Loucy (cell line): ENCODE data around the gene LTB.

Experiments used
- H2AFZ ChIP-seq: fragments of 200-600 bp; sonication (generic); 2 replicates; pipeline ENCODE4 v1.6.0; 2016; ENCODE audit warnings: antibody characterized with exemption, mild to moderate bottlenecking, low read length, moderate library complexity
- H3F3A ChIP-seq: fragments of 200-600 bp; 2 replicates; pipeline ENCODE4 v1.6.0; 2016; ENCODE audit warnings: antibody characterized with exemption, low read depth, mild to moderate bottlenecking
- H3K27me3 ChIP-seq: fragments of 200-600 bp; sonication (generic); 2 replicates; pipeline ENCODE4 v1.6.1; 2014; ENCODE audit warnings: low read length, mild to moderate bottlenecking; ENCODE audit not compliant: insufficient read depth, poor library complexity, severe bottlenecking
- H3K36me3 ChIP-seq: fragments of 200-600 bp; sonication (generic); 2 replicates; pipeline ENCODE4 v1.6.1; 2016; ENCODE audit warnings: low read length; ENCODE audit not compliant: insufficient read depth
- H3K4me1 ChIP-seq: fragments of 200-600 bp; sonication (generic); 2 replicates; pipeline ENCODE4 v1.5.1; 2014; ENCODE audit warnings: low read length, mild to moderate bottlenecking; ENCODE audit not compliant: insufficient read depth, poor library complexity, severe bottlenecking
- H3K4me2 ChIP-seq: fragments of 200-600 bp; sonication (generic); 2 replicates; pipeline ENCODE4 v1.6.0; 2014; ENCODE audit warnings: antibody characterized with exemption, low read length, low read depth, mild to moderate bottlenecking; ENCODE audit not compliant: poor library complexity, severe bottlenecking
- H3K4me3 ChIP-seq: fragments of 200-600 bp; sonication (generic); 2 replicates; pipeline ENCODE4 v1.5.1; 2014; ENCODE audit warnings: low read length, mild to moderate bottlenecking, mixed read lengths; ENCODE audit not compliant: poor library complexity, severe bottlenecking
- H3K79me2 ChIP-seq: fragments of 200-600 bp; sonication (generic); 2 replicates; pipeline ENCODE4 v1.6.1; 2014; ENCODE audit warnings: low read length; ENCODE audit not compliant: insufficient read depth
- H3K9ac ChIP-seq: fragments of 200-600 bp; sonication (generic); 2 replicates; pipeline ENCODE4 v1.6.0; 2014; ENCODE audit warnings: mild to moderate bottlenecking, low read depth, low read length, moderate library complexity; ENCODE audit not compliant: poor library complexity, severe bottlenecking
- H3K9me2 ChIP-seq: fragments of 200-600 bp; sonication (generic); replicated peaks from 2 replicates; pipeline ENCODE4 v1.6.1; 2016; ENCODE audit warnings: low read depth, low read length, mixed read lengths
- H3K9me3 ChIP-seq: fragments of 200-600 bp; sonication (generic); 2 replicates; pipeline ENCODE4 v1.6.1; 2014; ENCODE audit warnings: mild to moderate bottlenecking, antibody characterized with exemption, low read length, low read depth; ENCODE audit not compliant: insufficient read depth
- H4K20me1 ChIP-seq: fragments of 200-600 bp; sonication (generic); 2 replicates; pipeline ENCODE4 v1.6.0; 2014; ENCODE audit warnings: antibody characterized with exemption, low read length, mild to moderate bottlenecking; ENCODE audit not compliant: insufficient read depth, poor library complexity, severe bottlenecking
- CTCF ChIP-seq: fragments of 200-600 bp; sonication (generic); conservative IDR thresholded peaks from 2 replicates; pipeline ENCODE4 v1.5.1; 2014; ENCODE audit warnings: mild to moderate bottlenecking, antibody characterized with exemption, low read length
- EZH2phosphoT487 ChIP-seq: fragments of 200-600 bp; IDR thresholded peaks from 2 replicates; pipeline ENCODE4 v1.6.1; 2018; ENCODE audit warnings: antibody characterized with exemption, mild to moderate bottlenecking, moderate library complexity, borderline replicate concordance

Gene LTB

GRCh38 chr6:31587791-31588777, 5.9 kb upstream of the LTB start:
- TF ChIP-seq EZH2phosphoT487 (no peak), CTCF (no peak)
- Histone ChIP-seq H3K4me3 (peak overlapping the region; percentile 70), H3F3A (peaks cover 3% of the 10 kb centered on the region; the same call in 1 of the 2 replicates), H3K4me1 (peaks cover 59% of the 10 kb centered on the region), H2AFZ (no peak overlapping the region), H3K36me3 (no peaks in the 10 kb centered on the region), H3K9me2 (no peaks in the 10 kb centered on the region), H3K79me2 (peaks cover 36% of the 10 kb centered on the region), H3K9ac (peak overlapping the region; percentile 85), H3K27me3 (no peaks in the 10 kb centered on the region), H4K20me1 (no peaks in the 10 kb centered on the region), H3K9me3 (no peaks in the 10 kb centered on the region), H3K4me2 (peak overlapping the region; percentile 93)

GRCh38 chr6:31586599-31587281, 4.5 kb upstream of the LTB start:
- Histone ChIP-seq H3K79me2 (peaks cover 45% of the 10 kb centered on the region), H3K27me3 (no peaks in the 10 kb centered on the region), H3K9me3 (no peaks in the 10 kb centered on the region), H4K20me1 (no peaks in the 10 kb centered on the region), H3K4me2 (peak overlapping the region; percentile 93), H3K9ac (peak overlapping the region; percentile 85), H3K4me3 (peak overlapping the region; percentile 70), H3F3A (peaks cover 3% of the 10 kb centered on the region; the same call in 1 of the 2 replicates), H2AFZ (no peak overlapping the region), H3K9me2 (no peaks in the 10 kb centered on the region), H3K36me3 (no peaks in the 10 kb centered on the region), H3K4me1 (peaks cover 62% of the 10 kb centered on the region)
- TF ChIP-seq CTCF (no peak), EZH2phosphoT487 (no peak)

- TF ChIP-seq CTCF (no peak), EZH2phosphoT487 (no peak)
- peak within 1 kb of the TSS; percentile 85 for H3K9ac ChIP-seq
- H3K4me1 ChIP-seq: peaks cover 66% of the 10 kb centered on the region
- peak within 1 kb of the TSS; percentile 70 for H3K4me3 ChIP-seq
- H3F3A ChIP-seq: peaks cover 3% of the 10 kb centered on the region; the same call in 1 of the 2 replicates
- H3K9me2 ChIP-seq: no peaks in the 10 kb centered on the region
- H3K79me2 ChIP-seq: peaks cover 47% of the 10 kb centered on the region
- no peaks in the 10 kb centered on the region for H3K9me3 ChIP-seq
- H4K20me1 ChIP-seq: no peaks in the 10 kb centered on the region
- no peaks in the 10 kb centered on the region for H3K27me3 ChIP-seq
- H3K4me2 ChIP-seq: peak within 1 kb of the TSS; percentile 93
- no peak within 1 kb of the TSS for H2AFZ ChIP-seq
- H3K36me3 ChIP-seq: no peaks in the 10 kb centered on the region
Measured at GRCh38 chr6:31586008-31586407, 3.8 kb upstream of the LTB start, which contains the start of gene LST1. Gene LST1 (plus strand): TSS chr6:31586277. CDS start chr6:31587300, 1,023 bp downstream.
